Fibroblast of lung (primary cell): ENCODE measurements around the gene MAP1LC3B. TPM values are rescaled to one million over a fixed set of nuclear protein-coding genes. Genes with fewer than 3 reads are reported as not detected.
A peak's percentile ranks its signal among the peaks of the same experiment; 100 is the strongest.
"Not testable (repeated sequence)": the region's sequence is repeated elsewhere in the genome, so short reads cannot be mapped to it uniquely, and the experiment has no call there.

Experiments
- DNase-seq, 2 donors: peaks; one replicate each; pipeline versions ENCODE4 v3.0.0 to v3.0.0-alpha.2; 2010; ENCODE audit warnings: low read depth in 2 of 2
- H2AFZ ChIP-seq: 2 replicates; pipeline ENCODE4 v1.5.1; 2012; ENCODE audit warnings: low read length, control low read depth, inconsistent platforms
- H3K27ac ChIP-seq: 2 replicates; pipeline ENCODE4 v1.5.1; 2011; ENCODE audit warnings: low read length, control low read depth; ENCODE audit not compliant: insufficient read depth
- H3K27me3 ChIP-seq: 2 replicates; pipeline ENCODE4 v1.5.1; 2011; ENCODE audit warnings: mild to moderate bottlenecking, low read length; ENCODE audit not compliant: control insufficient read depth, insufficient read depth
- H3K36me3 ChIP-seq: 2 replicates; pipeline ENCODE4 v1.5.1; 2011; ENCODE audit warnings: low read length; ENCODE audit not compliant: control insufficient read depth, insufficient read depth
- H3K4me1 ChIP-seq: 2 replicates; pipeline ENCODE4 v1.5.1; 2011; ENCODE audit warnings: low read length; ENCODE audit not compliant: control insufficient read depth, insufficient read depth; ENCODE audit errors: extremely low read depth
- H3K4me2 ChIP-seq: 2 replicates; pipeline ENCODE4 v1.5.1; 2011; ENCODE audit warnings: low read length, control low read depth; ENCODE audit not compliant: insufficient read depth; ENCODE audit errors: extremely low read depth
- H3K4me3 ChIP-seq, 4 experiments: fragments of 200-600 bp in 1 of 4; sonication (generic) in 1 of 4; replicated peaks in 1 of 4; 2 replicates each; pipeline ENCODE4 v1.5.1; 2011 to 2016; ENCODE audit warnings: low read length in 4 of 4, low read depth in 3 of 4, mild to moderate bottlenecking in 3 of 4, control low read depth in 2 of 4, inconsistent platforms in 1 of 4, mixed read lengths in 1 of 4; ENCODE audit not compliant: insufficient read depth in 1 of 4; ENCODE audit errors: control extremely low read depth in 1 of 4
- H3K79me2 ChIP-seq: 2 replicates; pipeline ENCODE4 v1.5.1; 2012; ENCODE audit warnings: mild to moderate bottlenecking, low read length, inconsistent platforms; ENCODE audit not compliant: control insufficient read depth, insufficient read depth
- H3K9ac ChIP-seq: 2 replicates; pipeline ENCODE4 v1.5.1; 2011; ENCODE audit warnings: mild to moderate bottlenecking, low read length, control low read depth; ENCODE audit not compliant: insufficient read depth
- H3K9me3 ChIP-seq: 2 replicates; pipeline ENCODE4 v1.5.1; 2012; ENCODE audit warnings: low read depth, low read length; ENCODE audit not compliant: control insufficient read depth, insufficient read depth
- H4K20me1 ChIP-seq: 2 replicates; pipeline ENCODE4 v1.5.1; 2011; ENCODE audit warnings: low read length; ENCODE audit not compliant: control insufficient read depth, insufficient read depth; ENCODE audit errors: extremely low read depth
- EZH2 ChIP-seq: IDR thresholded peaks from 2 replicates; pipeline ENCODE4 v1.5.1; 2012; ENCODE audit warnings: low read length, control low read depth, mild to moderate bottlenecking; ENCODE audit errors: missing control alignments
- polyA plus RNA-seq, 2 donors: library from polyadenylated mRNA; depleted of rRNA in 1 of 2; stranded (reverse) in 1 of 2; unstranded in 1 of 2; fragments of >200 nt; gene quantifications; 2 replicates each; pipeline ENCODE4 v1.2.1, GENCODE V29; 2011 to 2012; ENCODE audit warnings: missing spikeins in 1 of 2
- total RNA-seq: library from RNA; depleted of rRNA; stranded (reverse); fragments of >200 nt; gene quantifications from 2 replicates; pipeline ENCODE4 v1.2.1, GENCODE V29; 2014
- TF ChIP-seq, protein P1 (sequence below), 2 donors: IDR thresholded peaks in 1 of 2; conservative IDR thresholded peaks in 1 of 2; 1 replicate in 1 of 2; 2 replicates in 1 of 2; pipeline ENCODE4 v1.5.1; 2011 to 2012; ENCODE audit warnings: low read length in 2 of 2, control low read depth in 1 of 2, inconsistent platforms in 1 of 2, low read depth in 1 of 2, mild to moderate bottlenecking in 1 of 2

Gene MAP1LC3B
- total and polyA plus RNA-seq, 2 donors (not counting 1 experiment from before 2014, with no cell fraction given): 41.1 to 67.6 TPM

DNA sequence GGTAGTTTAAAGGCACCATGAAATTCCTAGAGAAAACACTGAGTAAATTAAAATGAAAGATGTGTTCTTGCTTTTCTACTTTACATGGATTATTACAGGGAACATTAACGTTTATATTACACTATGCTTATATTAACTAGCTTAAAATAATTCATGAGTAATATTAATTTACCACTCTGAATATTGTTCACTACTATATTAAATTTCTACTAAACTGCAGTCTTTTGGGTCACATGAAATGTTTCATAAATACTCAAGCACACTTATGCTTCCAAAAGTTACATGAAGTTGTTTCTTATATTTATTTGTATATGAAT is 3.4 kb upstream of the MAP1LC3B start:
- H3K27ac ChIP-seq: peak overlapping the region; percentile 74
- no peaks in the 10 kb centered on the region for H4K20me1 ChIP-seq
- no peak overlapping the region for H2AFZ ChIP-seq
- peaks cover 6% of the 10 kb centered on the region for H3K4me1 ChIP-seq
- no peak overlapping the region for H3K9ac ChIP-seq
- DNase-seq: no peak
- H3K4me3 ChIP-seq: no peak overlapping the region
- H3K4me2 ChIP-seq: no peak overlapping the region
- H3K79me2 ChIP-seq: peaks cover 12% of the 10 kb centered on the region
- H3K36me3 ChIP-seq: no peaks in the 10 kb centered on the region
- H3K27me3 ChIP-seq: no peaks in the 10 kb centered on the region
- TF ChIP-seq, protein P1, sequence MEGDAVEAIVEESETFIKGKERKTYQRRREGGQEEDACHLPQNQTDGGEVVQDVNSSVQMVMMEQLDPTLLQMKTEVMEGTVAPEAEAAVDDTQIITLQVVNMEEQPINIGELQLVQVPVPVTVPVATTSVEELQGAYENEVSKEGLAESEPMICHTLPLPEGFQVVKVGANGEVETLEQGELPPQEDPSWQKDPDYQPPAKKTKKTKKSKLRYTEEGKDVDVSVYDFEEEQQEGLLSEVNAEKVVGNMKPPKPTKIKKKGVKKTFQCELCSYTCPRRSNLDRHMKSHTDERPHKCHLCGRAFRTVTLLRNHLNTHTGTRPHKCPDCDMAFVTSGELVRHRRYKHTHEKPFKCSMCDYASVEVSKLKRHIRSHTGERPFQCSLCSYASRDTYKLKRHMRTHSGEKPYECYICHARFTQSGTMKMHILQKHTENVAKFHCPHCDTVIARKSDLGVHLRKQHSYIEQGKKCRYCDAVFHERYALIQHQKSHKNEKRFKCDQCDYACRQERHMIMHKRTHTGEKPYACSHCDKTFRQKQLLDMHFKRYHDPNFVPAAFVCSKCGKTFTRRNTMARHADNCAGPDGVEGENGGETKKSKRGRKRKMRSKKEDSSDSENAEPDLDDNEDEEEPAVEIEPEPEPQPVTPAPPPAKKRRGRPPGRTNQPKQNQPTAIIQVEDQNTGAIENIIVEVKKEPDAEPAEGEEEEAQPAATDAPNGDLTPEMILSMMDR (conservative IDR thresholded peaks at IDR 0.05 in 1 of 2, IDR thresholded peaks at IDR 0.05 in 1 of 2; ENCODE audit: low read depth in 1 of 2, low read length in 2 of 2): no peak
- no peak for TF ChIP-seq EZH2
- no peaks in the 10 kb centered on the region for H3K9me3 ChIP-seq

DNA sequence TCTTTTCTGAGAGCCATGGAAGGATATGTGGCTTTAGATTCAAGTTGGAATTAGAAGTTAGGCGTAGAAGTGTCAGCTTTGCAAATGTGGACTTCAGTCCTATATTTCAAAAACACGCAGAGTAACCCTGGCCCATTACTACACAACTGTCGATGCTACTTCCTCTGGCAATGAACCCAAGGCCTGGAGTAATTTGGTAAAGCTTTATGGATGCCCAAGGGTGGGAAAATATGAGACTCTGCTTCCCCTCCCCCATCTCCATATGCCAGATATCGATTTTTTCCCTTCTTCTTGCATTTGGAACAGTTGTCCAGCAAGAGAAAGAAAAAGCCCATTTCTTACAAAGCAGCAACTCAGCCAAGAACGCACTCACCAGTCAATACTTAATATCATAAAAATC is 2.9 kb upstream of the MAP1LC3B start:
- no peaks in the 10 kb centered on the region for H4K20me1 ChIP-seq
- H3K9me3 ChIP-seq: no peaks in the 10 kb centered on the region
- peaks cover 9% of the 10 kb centered on the region for H3K4me1 ChIP-seq
- H3K79me2 ChIP-seq: peaks cover 16% of the 10 kb centered on the region
- no peaks in the 10 kb centered on the region for H3K36me3 ChIP-seq
- H2AFZ ChIP-seq: no peak overlapping the region
- no peak overlapping the region for H3K27ac ChIP-seq
- no peak overlapping the region for H3K4me3 ChIP-seq
- H3K27me3 ChIP-seq: no peaks in the 10 kb centered on the region
- DNase-seq: no peak
- no peak overlapping the region for H3K4me2 ChIP-seq
- no peak overlapping the region for H3K9ac ChIP-seq
- TF ChIP-seq, protein P1 (conservative IDR thresholded peaks at IDR 0.05 in 1 of 2, IDR thresholded peaks at IDR 0.05 in 1 of 2; ENCODE audit: low read depth in 1 of 2, low read length in 2 of 2): no peak
- TF ChIP-seq EZH2: no peak

DNA sequence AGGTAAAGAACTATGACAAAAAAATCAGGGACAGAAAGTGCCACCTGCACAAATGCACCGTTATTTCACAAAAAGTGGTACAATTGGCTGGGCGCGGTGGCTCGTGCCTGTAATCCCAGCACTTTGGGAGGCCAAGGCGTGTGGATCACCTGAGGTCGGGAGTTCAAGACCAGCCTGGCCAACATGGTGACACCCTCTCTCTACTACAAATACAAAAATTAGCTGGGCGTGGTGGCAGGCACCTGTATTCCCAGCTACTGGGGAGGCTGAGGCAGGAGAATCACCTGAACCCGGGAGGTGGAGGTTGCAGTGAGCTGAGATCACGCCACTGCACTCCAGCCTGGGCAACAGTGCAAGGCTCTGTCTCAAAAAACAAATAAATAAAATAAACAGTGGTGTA is 2.2 kb upstream of the MAP1LC3B start:
- not testable (repeated sequence) for H3K36me3 ChIP-seq, H2AFZ ChIP-seq, H3K27me3 ChIP-seq, H3K9me3 ChIP-seq, H3K4me3 ChIP-seq, H3K27ac ChIP-seq, H3K4me2 ChIP-seq, DNase-seq, H3K9ac ChIP-seq, H4K20me1 ChIP-seq
- H3K79me2 ChIP-seq: peaks cover 23% of the 10 kb centered on the region
- peaks cover 10% of the 10 kb centered on the region for H3K4me1 ChIP-seq
